LNCaP clone FGC (cell line): ENCODE measurements around the gene DNAJB7.
"Not testable (repeated sequence)": the region's sequence is repeated elsewhere in the genome, so short reads cannot be mapped to it uniquely, and the experiment has no call there.

Source experiments
- DNase-seq: peaks from one replicate; pipeline ENCODE4 v3.0.0-alpha.2; 2011; ENCODE audit warnings: low read depth
- H3K4me3 ChIP-seq: 2 replicates; pipeline ENCODE4 v1.5.1; 2011; ENCODE audit warnings: mild to moderate bottlenecking, low read depth, low read length, control low read depth
- TF ChIP-seq, protein P1 (sequence below): IDR thresholded peaks from 2 replicates; pipeline ENCODE4 v1.5.1; 2012; ENCODE audit warnings: mild to moderate bottlenecking; ENCODE audit not compliant: control insufficient read depth, insufficient read depth; ENCODE audit errors: extremely low read depth

DNAJB7 gene

DNA sequence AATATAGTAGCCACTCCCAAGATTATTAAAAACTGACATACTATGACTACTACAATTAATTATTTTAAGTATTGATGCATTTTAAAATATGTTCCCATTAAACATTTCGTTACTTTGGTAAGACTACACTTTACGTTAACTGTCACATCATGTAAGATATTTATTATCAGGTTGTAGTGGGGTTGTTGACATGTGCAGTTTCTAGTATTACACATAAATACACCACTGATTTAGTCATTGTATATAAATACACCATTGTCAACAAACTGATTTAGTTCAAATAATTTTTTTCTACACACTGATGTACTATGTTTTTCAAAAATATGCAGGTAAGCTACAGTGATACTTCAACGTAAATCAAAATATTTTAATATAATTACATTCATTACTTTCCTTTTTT, 17.0 kb downstream of the DNAJB7 start:
- DNase-seq: no peak
- TF ChIP-seq, protein P1, sequence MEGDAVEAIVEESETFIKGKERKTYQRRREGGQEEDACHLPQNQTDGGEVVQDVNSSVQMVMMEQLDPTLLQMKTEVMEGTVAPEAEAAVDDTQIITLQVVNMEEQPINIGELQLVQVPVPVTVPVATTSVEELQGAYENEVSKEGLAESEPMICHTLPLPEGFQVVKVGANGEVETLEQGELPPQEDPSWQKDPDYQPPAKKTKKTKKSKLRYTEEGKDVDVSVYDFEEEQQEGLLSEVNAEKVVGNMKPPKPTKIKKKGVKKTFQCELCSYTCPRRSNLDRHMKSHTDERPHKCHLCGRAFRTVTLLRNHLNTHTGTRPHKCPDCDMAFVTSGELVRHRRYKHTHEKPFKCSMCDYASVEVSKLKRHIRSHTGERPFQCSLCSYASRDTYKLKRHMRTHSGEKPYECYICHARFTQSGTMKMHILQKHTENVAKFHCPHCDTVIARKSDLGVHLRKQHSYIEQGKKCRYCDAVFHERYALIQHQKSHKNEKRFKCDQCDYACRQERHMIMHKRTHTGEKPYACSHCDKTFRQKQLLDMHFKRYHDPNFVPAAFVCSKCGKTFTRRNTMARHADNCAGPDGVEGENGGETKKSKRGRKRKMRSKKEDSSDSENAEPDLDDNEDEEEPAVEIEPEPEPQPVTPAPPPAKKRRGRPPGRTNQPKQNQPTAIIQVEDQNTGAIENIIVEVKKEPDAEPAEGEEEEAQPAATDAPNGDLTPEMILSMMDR: no peak
- H3K4me3 ChIP-seq: no peak overlapping the region

DNA sequence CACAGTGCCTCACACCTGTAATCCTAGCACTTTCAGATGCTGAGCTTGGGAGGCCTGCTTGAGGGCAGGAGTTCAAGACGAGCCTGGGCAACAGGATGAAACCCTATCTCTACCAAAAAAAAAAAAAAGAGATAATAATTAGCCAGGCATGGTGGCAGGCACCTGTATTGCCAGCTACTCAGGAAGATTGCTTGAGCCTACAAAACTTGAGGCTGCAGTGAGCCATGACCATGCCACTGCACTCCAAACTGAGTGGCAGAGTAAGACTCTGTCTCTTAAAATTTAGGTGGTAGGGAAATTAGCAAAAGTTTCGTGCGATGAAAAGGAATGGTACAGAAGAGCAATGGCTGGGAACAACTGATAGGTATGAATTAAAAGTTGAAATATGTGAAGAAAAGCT, 23.4 kb downstream of the DNAJB7 start:
- no peak for DNase-seq

DNA sequence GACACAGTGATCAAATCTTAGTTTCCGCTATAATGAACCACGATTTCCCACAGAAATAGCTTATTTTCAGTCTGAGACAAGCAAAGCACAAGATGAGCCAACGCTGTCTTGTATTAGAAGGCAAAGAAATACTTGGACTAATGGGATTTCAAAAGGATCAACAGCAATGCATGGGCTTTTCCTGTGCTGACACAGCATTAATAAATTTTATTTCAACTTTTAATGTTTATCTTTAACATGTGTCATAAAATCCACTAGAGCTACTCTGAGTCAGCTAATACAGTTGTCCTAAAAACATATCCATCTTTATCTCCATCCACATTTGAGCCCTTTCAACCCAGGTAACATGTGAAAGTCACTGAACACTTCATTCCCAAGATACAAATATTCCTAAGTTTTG, 27.3 kb downstream of the DNAJB7 start:
- TF ChIP-seq, protein P1: no peak
- no peak overlapping the region for H3K4me3 ChIP-seq
- DNase-seq: no peak

More for the DNA sequence above, 23.4 kb downstream of the DNAJB7 start:
- no peak overlapping the region for H3K4me3 ChIP-seq
- TF ChIP-seq, protein P1: no peak

DNA sequence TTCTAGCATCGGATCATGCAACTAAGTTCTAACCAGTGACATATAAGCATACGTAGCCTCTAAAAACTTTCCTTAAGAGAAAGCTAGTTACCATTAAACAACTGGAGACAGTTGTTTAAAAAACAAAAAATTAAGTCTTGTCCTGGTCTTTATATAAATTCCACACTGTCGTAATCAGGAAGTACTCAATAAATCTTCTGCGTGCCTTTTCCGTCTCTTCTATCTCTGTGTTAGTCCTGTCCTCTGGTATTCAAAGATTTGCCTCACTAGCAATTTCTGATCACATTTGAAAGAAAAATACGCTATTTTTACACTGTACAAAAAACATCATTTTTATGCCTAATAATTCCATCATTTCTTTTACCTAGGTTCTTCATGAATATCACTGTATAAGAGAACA, 32.8 kb downstream of the DNAJB7 start:
- no peak for DNase-seq
- H3K4me3 ChIP-seq: no peak overlapping the region
- TF ChIP-seq, protein P1: no peak

DNA sequence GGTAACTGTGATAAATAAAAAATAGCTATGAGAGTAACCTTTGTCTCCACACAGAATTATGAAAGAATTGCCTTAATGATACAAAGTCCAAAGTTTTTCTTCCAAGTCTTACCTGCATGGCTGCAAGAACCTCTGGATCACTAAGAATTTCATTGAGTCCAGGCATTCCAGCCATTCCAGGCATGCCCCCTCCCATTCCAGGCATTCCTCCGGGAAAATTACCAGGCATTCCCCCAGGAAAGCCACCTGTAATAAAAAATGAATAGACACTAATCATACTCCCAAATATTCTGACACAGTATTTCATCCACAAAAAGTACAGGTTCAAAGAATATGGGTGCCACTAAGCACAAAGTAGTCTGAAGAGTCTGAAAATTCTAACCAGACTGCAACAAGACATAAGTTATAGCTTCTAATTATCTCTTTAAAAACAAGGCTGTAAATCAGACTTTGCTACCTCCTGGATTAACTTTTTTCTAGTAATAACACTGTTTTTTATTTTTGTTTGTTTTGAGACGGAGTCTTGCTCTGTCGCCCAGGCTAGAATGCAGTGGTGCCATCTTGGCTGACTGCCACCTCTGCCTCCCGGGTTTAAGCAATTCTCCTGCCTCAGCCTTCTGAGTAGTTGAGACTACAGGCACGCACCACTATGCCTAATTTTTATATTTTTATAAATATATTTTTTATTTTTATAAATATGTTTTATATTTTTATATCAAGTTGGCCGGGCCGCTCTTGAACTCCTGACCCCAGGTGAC, 34.8 kb downstream of the DNAJB7 start:
- no peak for DNase-seq
- no peak overlapping the region for H3K4me3 ChIP-seq
- TF ChIP-seq, protein P1: no peak

DNA sequence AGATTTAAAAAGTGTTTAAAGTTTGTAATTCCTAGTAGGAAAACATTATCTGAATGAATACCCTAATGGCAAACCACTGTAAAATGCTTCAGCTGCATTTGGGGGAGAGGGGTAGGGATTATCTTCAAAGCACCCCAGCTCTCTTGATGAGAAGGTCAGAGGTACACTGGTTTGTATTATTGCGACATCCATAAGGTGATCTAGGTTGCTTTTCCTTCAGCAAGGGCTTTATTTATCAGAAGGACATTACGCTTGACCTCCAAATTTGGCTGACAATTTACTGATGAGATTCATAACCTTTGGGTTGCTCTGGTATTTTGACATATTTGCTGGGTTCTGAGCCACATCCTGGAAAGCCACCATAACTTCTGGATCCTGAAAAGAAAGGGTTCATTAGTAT, 35.6 kb downstream of the DNAJB7 start:
- DNase-seq, H3K4me3 ChIP-seq: not testable (repeated sequence)

DNA sequence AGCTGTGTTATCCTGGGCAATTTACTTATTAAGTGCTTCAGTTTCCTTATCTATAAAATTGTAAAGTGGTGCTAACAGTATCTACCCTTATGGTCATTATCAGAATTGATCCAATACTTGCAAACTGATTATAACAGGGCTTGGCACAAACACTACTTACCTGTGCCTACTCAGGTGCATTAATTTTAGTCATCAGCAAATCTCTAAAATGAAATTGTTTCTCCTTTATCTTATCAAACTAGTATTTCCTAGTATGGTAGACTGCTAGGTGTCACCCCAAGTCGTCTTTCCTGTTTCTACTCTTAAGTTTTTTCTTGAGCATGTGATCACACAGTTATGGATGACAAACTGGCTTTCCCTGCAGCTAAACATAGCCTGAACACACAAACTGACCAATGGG, 38.5 kb downstream of the DNAJB7 start:
- no peak overlapping the region for H3K4me3 ChIP-seq
- TF ChIP-seq, protein P1: no peak
- DNase-seq: no peak
